Endodermal cell (in vitro differentiated cells): Measurements from ENCODE around the gene RSPH4A. TPM values are rescaled to one million over a fixed set of nuclear protein-coding genes. Genes with fewer than 3 reads are reported as not detected.
"Not testable (repeated sequence)": the region's sequence is repeated elsewhere in the genome, so short reads cannot be mapped to it uniquely, and the experiment has no call there.

Experiments used
- DNase-seq: peaks from one replicate; pipeline ENCODE4 v3.0.0-alpha.2; 2017
- H3K27ac ChIP-seq: 2 replicates; pipeline ENCODE4 v1.5.1; 2013; ENCODE audit warnings: mild to moderate bottlenecking, low read depth, low read length, moderate library complexity
- H3K27me3 ChIP-seq: 2 replicates; pipeline ENCODE4 v1.6.1; 2013; ENCODE audit warnings: mild to moderate bottlenecking, low read length, moderate library complexity; ENCODE audit not compliant: insufficient read depth, control insufficient read depth, poor library complexity, severe bottlenecking
- H3K36me3 ChIP-seq: 2 replicates; pipeline ENCODE4 v1.7.0; 2013; ENCODE audit warnings: mild to moderate bottlenecking, low read length, moderate library complexity; ENCODE audit not compliant: control insufficient read depth, insufficient read depth
- H3K4me1 ChIP-seq: one replicate; pipeline ENCODE4 v1.7.0; 2013; ENCODE audit warnings: low read length; ENCODE audit not compliant: control insufficient read depth, insufficient read depth
- H3K4me3 ChIP-seq: 2 replicates; pipeline ENCODE4 v1.5.1; 2013; ENCODE audit warnings: mild to moderate bottlenecking, low read length, moderate library complexity
- H3K9ac ChIP-seq: 2 replicates; pipeline ENCODE4 v1.6.1; 2013; ENCODE audit warnings: mild to moderate bottlenecking, low read length, moderate library complexity; ENCODE audit not compliant: poor library complexity, severe bottlenecking; ENCODE audit errors: extremely low read depth
- H3K9me3 ChIP-seq: 2 replicates; pipeline ENCODE4 v1.6.1; 2013; ENCODE audit warnings: mild to moderate bottlenecking, low read length, moderate library complexity; ENCODE audit not compliant: control insufficient read depth
- H3K27ac Mint-ChIP-seq: 2 replicates; pipeline ENCODE4 v1.8.0; 2020; ENCODE audit warnings: mixed read lengths
- H3K27me3 Mint-ChIP-seq: 2 replicates; pipeline ENCODE4 v1.8.0; 2021; ENCODE audit warnings: mild to moderate bottlenecking, mixed read lengths; ENCODE audit not compliant: insufficient read depth
- H3K36me3 Mint-ChIP-seq: 2 replicates; pipeline ENCODE4 v1.8.0; 2020; ENCODE audit warnings: low read depth, mixed read lengths
- H3K4me1 Mint-ChIP-seq: 2 replicates; pipeline ENCODE4 v1.8.0; 2020; ENCODE audit warnings: mixed read lengths
- H3K4me3 Mint-ChIP-seq: 2 replicates; pipeline ENCODE4 v1.8.0; 2020; ENCODE audit warnings: mild to moderate bottlenecking, moderate library complexity, mixed read lengths
- H3K9me3 Mint-ChIP-seq: 2 replicates; pipeline ENCODE4 v1.8.0; 2020; ENCODE audit warnings: mild to moderate bottlenecking, mixed read lengths
- WGBS, 2 experiments: methylation state at CpG; one replicate each; pipeline versions ENCODE4 v1.1.5 to v1.1.7; 2013; ENCODE audit warnings: missing lambda C conversion rate in 2 of 2, mixed read lengths in 1 of 2; ENCODE audit not compliant: insufficient coverage in 1 of 2, insufficient read length in 1 of 2; 5-methylcytosine and 5-hydroxymethylcytosine counted together
- total RNA-seq, 2 donors: library from RNA; stranded (reverse); fragmentation: NEBNext Ultra II Directional in 1 of 2; extraction: Animal tissue kit (Norgen Biotek cat#: 25700) in 1 of 2; gene quantifications; 2 replicates in 1 of 2; 3 replicates in 1 of 2; pipeline ENCODE4 v1.2.1, GENCODE V29; 2021
- TF ChIP-seq, protein P1 (sequence below): fragments of 200-600 bp; sonication (generic); conservative IDR thresholded peaks from 2 replicates; pipeline ENCODE4 v1.5.0; 2021; ENCODE audit warnings: antibody characterized with exemption, mild to moderate bottlenecking

The RSPH4A gene
- total RNA-seq, 2 donors from 2014 or later = 0.92 to 1.2 TPM

DNA sequence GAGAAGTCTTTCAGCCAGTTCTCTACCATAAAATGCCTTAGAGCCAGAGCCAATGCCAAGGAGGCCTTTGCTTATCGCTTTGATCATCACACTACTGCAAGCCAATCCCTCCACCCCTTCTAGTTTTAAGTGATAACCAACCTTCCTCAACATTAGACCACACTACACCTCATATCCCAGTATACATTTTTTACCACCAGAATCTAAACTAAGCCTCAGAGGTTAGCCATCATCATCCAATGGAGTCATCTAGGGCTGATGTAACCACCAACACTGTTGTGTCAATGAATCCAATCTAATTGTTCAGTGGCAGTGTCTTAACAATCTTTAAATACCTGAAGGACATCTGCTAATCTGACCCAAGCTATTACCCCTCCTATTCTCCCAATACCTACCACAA, 45.9 kb downstream of the RSPH4A start:
- H3K4me3 Mint-ChIP-seq = no peak overlapping the region
- no peak overlapping the region for H3K27ac Mint-ChIP-seq
- H3K9me3 Mint-ChIP-seq = no peaks in the 10 kb centered on the region

DNA sequence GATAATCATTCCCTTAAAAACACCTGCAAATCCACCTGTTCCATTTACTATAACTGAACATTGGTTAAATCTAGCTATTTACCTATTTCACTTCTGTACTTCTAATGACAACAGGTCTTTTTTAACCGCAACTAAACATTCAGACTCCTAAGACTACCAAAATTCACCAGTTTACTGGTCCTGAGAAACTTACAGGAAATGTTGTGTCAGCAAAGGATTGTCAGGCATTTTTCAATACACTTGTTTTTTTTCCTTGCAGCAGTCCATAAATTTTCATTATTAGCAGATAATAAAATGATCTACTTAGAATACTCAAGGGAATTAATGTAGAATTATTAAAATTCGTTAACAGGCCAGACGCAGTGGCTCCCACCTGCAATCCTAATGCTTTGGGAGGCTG, 47.0 kb downstream of the RSPH4A start:
- Histone ChIP-seq H3K4me3 (no peak overlapping the region), H3K36me3 (peaks cover 20% of the 10 kb centered on the region), H3K4me1 (no peaks in the 10 kb centered on the region), H3K9me3 (no peaks in the 10 kb centered on the region), H3K27me3 (no peaks in the 10 kb centered on the region), H3K9ac (no peak overlapping the region), H3K27ac (no peak overlapping the region)
- H3K4me3 Mint-ChIP-seq = no peak overlapping the region
- TF ChIP-seq, protein P1, sequence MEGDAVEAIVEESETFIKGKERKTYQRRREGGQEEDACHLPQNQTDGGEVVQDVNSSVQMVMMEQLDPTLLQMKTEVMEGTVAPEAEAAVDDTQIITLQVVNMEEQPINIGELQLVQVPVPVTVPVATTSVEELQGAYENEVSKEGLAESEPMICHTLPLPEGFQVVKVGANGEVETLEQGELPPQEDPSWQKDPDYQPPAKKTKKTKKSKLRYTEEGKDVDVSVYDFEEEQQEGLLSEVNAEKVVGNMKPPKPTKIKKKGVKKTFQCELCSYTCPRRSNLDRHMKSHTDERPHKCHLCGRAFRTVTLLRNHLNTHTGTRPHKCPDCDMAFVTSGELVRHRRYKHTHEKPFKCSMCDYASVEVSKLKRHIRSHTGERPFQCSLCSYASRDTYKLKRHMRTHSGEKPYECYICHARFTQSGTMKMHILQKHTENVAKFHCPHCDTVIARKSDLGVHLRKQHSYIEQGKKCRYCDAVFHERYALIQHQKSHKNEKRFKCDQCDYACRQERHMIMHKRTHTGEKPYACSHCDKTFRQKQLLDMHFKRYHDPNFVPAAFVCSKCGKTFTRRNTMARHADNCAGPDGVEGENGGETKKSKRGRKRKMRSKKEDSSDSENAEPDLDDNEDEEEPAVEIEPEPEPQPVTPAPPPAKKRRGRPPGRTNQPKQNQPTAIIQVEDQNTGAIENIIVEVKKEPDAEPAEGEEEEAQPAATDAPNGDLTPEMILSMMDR = no peak
- H3K36me3 Mint-ChIP-seq = peaks cover 7% of the 10 kb centered on the region
- DNase-seq = no peak
- H3K27me3 Mint-ChIP-seq = no peaks in the 10 kb centered on the region
- no peaks in the 10 kb centered on the region for H3K9me3 Mint-ChIP-seq
- peaks cover 18% of the 10 kb centered on the region for H3K4me1 Mint-ChIP-seq
- WGBS, 2 experiments = 95 to 100% methylated on average over 3 of the region's 3 CpGs
- no peak overlapping the region for H3K27ac Mint-ChIP-seq

More for the DNA sequence above, 45.9 kb downstream of the RSPH4A start:
- Mint-ChIP-seq H3K27me3 (no peaks in the 10 kb centered on the region), H3K4me1 (peaks cover 13% of the 10 kb centered on the region), H3K36me3 (peaks cover 16% of the 10 kb centered on the region)
- H3K27ac ChIP-seq = no peak overlapping the region
- 89 to 97% methylated on average over 1 of the region's 1 CpG for WGBS, 2 experiments
- H3K9ac ChIP-seq = no peak overlapping the region
- no peaks in the 10 kb centered on the region for H3K27me3 ChIP-seq
- no peaks in the 10 kb centered on the region for H3K9me3 ChIP-seq
- TF ChIP-seq, protein P1 = no peak
- no peaks in the 10 kb centered on the region for H3K4me1 ChIP-seq
- H3K4me3 ChIP-seq = no peak overlapping the region
- peaks cover 31% of the 10 kb centered on the region for H3K36me3 ChIP-seq
- no peak for DNase-seq

DNA sequence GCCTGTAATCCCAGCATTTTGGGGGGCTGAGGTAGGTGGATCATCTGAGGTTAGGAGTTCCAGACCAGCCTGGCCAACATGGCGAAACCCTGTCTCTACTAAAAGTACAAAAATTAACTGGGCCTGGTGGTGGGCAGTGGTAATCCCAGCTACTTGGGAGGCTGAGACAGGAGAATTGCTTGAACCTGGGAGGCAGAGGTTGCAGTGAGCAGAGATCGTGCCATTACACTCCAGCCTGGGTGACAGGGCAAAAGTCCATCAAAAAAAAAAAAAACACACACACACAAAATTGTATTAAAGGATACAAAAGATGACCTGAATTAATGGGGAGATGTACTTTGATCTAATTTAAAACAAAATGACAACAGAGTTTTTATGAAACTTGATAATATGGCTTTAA, 47.9 kb downstream of the RSPH4A start:
- H3K4me3 Mint-ChIP-seq = not testable (repeated sequence)

DNA sequence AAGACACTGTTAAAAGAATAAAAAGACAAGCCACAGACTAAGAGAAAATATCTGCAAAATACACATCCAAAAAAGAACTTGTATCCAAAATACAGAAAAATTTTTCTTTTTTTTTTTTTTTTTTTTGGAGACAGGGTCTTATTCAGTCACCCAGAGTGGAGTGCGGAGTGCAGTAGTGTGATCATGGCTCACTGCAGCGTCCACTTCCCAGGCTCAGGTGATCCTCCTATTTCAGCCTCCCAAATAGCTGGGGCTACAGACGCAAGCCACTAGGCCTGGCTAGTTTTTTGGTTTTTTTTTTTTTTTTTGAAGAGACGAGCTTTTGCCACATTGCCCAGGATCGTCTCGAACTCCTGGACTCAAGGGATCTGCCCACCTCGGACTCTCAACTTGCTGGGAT, 49.2 kb downstream of the RSPH4A start:
- Histone ChIP-seq H3K4me1 (no peaks in the 10 kb centered on the region), H3K27me3 (no peaks in the 10 kb centered on the region), H3K9ac (no peak overlapping the region), H3K36me3 (peaks cover 7% of the 10 kb centered on the region), H3K27ac (no peak overlapping the region), H3K9me3 (no peaks in the 10 kb centered on the region), H3K4me3 (peak overlapping the region; percentile 92)
- H3K4me1 Mint-ChIP-seq = peaks cover 18% of the 10 kb centered on the region
- 94% methylated on average over 7 of the region's 7 CpGs; no CpG with 5 or more reads in 1 of the 2 experiments for WGBS, 2 experiments
- H3K9me3 Mint-ChIP-seq = no peaks in the 10 kb centered on the region
- H3K4me3 Mint-ChIP-seq = peak overlapping the region; percentile 4
- H3K27me3 Mint-ChIP-seq = no peaks in the 10 kb centered on the region
- TF ChIP-seq, protein P1 = no peak
- DNase-seq = no peak
- peaks cover 4% of the 10 kb centered on the region for H3K36me3 Mint-ChIP-seq
- peak overlapping the region; percentile 1 for H3K27ac Mint-ChIP-seq

More for the DNA sequence above, 47.9 kb downstream of the RSPH4A start:
- not testable (repeated sequence) for H3K9ac ChIP-seq, H3K27me3 Mint-ChIP-seq, H3K4me1 ChIP-seq, H3K36me3 Mint-ChIP-seq, H3K4me3 ChIP-seq, H3K9me3 ChIP-seq, H3K27ac ChIP-seq, H3K27me3 ChIP-seq, DNase-seq, H3K9me3 Mint-ChIP-seq
- H3K27ac Mint-ChIP-seq = peak overlapping the region; percentile 78
- peaks cover 18% of the 10 kb centered on the region for H3K4me1 Mint-ChIP-seq
- H3K36me3 ChIP-seq = peaks cover 14% of the 10 kb centered on the region
- 84 to 100% methylated on average over 1 to 2 of the region's 2 CpGs for WGBS, 2 experiments
